Tibial nerve (tissue), 4 donors: ENCODE data around the gene KMT2C.

Experiments used
- CTCF ChIP-seq, 5 experiments: fragments of 200-600 bp in 3 of 5; fragments of 450-650 bp in 2 of 5; sonication (generic) in 3 of 5; IDR thresholded peaks; one replicate each; pipeline ENCODE4 v1.5.1; 2016 to 2019; ENCODE audit warnings: antibody characterized with exemption in 5 of 5, mild to moderate bottlenecking in 3 of 5, moderate library complexity in 2 of 5
- EP300 ChIP-seq, 2 donors: sonication (generic); formaldehyde crosslinking; IDR thresholded peaks; one replicate each; pipeline ENCODE4 v1.6.1; 2017; ENCODE audit warnings: antibody characterized with exemption in 2 of 2, mild to moderate bottlenecking in 1 of 2

GRCh38 chr7:152173372-152174070 lies 262.3 kb downstream of the KMT2C start:
- TF ChIP-seq EP300 (IDR thresholded peaks at IDR 0.05) (no peak), CTCF (IDR thresholded peaks at IDR 0.05) (no peak)
